HG03280 (cell line): ENCODE results near the gene DDA1.

Source experiments
- ATAC-seq: cut with Tn5 transposase; IDR thresholded peaks from one replicate; pipeline ENCODE4 v1.9.1; 2021; ENCODE audit warnings: mild to moderate bottlenecking, moderate library complexity; ENCODE audit not compliant: unreplicated experiment

DDA1 gene

GRCh38 chr19:17328517-17329365 is 19.4 kb downstream of the DDA1 start:
- no peak for ATAC-seq

GRCh38 chr19:17329366-17330261 is 20.3 kb downstream of the DDA1 start:
- ATAC-seq: no peak

DNA sequence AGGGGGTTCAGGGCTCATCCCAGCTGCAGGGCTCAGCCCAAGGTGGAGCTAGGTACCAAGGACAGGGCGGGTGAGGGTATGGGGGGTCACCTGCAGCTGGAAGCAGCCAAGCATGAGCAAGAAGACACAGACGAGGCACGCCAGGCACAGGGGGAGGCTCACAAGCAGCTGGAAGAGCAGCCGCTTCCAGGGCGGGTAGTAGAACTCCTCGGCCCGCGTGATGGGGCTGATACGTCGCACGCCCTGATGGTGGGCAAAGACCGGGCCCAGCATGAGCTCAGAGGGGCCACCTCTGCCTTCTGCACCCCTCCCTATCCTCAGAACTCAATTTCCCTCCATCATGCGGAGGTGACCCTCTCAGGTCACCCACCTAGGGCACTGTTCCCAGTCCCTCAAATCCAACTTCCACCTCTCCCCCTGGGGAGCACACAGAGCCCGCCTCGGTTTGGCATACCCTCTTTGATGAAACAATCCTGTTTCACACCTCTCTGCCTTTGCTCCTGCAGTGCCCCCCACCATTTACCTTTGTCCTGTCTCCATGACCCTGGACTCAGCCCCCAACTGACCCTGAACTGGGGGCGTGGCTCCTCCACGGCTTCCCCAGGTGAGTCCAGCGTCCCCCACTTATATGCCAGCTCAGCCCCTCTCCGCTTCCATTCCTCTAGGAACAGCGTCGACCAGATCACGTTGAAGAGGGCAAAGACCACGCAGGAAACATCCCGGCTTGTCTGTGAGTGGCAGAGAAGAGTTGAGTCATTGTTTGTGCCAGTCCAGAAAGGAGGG is 21.1 kb downstream of the DDA1 start:
- no peak for ATAC-seq

GRCh38 chr19:17331045-17331558 is 21.7 kb downstream of the DDA1 start:
- ATAC-seq: no peak

GRCh38 chr19:17332360-17332676 is 23.0 kb downstream of the DDA1 start:
- no peak for ATAC-seq

DNA sequence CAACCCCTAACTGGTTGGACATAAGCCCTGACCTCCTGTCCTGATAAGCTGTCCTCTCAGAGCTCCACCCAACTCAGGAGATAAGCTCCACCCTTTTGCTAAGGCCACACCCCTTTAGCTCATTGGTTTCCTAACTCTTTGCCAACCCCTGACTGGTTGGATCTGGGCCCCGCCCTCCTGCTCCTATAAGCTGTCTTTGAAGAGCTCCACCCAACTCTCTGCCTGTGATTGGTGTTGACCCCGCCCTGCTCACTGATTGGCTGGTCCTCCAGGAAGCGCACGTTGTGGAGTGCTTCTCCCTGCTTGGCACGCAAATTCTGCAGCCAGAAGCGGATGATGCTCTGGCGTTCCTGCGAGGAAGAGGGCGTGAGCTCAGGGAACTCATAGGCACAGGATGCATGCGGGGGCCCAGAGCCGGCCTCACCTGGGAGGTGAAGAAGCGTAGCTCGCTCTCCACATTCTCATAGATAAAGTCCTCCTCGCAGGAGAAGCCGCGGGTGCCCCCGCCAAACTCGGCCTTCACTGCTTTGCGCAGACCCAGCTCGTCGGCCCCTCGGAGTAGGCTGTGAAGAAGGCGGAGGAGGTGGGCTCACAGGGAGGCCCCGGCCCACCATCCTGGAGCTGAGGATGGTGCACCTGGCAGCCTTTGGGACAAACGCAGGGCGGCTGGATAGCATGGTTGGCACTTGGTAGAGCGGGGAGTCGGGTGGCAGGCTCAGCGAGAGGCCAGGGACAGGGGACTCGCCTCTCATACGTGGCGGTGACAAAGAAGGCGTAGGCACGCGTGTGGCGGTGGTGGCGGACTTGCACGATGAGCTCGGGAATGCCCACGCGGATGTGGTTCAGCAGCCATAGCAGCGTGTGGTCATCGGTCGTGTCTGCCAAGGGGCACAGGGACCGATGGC is 23.6 kb downstream of the DDA1 start:
- ATAC-seq: no peak

DNA sequence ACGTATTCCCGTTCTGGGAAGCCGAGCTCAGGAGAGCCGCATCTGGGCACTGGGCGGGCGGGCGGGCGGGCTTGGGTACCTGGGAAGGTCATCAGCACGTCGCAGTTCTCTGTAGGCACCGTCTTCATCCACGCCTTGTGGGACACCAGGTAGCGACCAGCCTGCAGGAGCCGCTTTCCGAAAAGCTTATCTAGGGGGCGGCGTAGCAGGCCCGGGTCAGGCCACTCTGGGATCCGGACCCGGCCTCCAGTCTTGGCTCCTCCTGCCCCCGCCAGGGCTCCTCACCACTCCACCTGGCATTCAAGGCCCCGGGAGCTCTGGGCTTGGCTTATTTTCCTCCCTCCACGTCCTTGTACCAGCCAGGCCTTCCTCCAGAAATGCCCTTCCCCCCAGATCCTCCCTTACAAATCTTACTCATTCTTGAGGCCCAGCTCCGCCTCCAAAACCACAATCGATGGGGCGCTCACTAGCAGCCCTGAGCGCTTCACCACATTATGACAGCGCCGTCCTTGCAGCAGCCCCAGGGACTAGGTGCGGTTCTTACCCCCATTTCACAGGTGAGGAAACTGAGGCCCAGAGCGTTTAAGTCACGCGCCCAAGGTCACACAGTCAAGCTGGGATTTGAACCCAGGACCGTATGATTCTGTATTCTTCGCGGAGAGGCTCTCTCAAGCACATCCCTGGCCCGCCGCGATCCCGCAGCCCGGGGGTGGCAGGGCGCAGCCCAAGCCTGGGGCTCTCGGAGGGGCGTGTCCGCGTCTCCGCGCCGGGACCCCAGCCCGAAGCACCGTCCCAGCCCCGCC is 24.4 kb downstream of the DDA1 start:
- ATAC-seq: no peak

DNA sequence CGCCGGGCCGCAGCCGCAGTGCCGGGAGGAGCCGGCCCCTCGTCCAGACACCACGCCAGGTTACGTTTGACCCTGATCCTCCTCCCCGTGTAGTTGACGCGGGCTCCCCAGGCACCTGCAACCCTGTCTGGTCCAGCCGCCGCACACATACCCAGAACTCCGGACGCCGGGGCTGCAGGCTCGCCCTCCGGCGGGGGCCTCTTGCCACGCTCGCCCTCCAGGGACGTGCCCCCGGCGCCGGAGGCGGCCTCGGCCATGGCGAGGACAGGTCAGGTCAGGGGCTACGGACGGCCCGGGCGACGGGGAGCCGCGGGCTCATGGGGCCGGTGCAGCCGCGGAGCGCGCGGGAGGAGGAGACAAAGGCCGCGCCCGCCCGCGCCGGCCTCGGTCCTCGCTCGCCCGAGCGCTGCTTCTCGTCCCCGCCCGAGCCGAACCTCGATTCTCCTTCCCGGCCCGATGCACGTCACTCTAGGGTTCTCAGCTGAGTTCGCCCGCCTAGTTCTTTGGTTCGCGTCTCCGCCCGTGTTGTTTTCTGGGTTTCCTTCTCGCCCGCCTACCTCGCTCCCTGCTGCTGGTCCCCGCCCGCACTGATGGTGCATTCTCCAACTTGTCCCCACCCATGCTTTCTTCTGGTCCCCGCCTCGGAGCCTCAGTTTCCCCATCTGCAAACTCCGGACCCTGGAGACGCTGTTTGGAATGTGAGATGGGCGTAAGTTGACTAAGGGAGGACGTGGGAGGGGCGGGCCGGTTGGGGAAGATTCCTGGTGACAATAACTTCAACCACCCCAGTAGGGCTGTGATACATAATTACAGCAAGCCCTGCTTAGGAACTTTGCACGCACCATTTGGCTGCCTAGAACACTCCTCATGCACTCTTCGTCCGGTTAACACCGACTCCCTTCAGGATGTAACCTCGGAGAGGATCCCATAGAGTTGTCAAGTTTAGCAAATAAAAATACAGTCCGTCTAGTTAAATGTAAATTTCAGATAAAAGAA is 25.3 kb downstream of the DDA1 start, which contains the start of gene ANO8:
ANO8 (minus strand) TSS at position 442 of the 996 bp plus-strand sequence; CDS start at position 257, 185 bp downstream.
- ATAC-seq: peak; percentile 39

GRCh38 chr19:17335575-17335974 is 26.2 kb downstream of the DDA1 start:
- ATAC-seq: no peak

DNA sequence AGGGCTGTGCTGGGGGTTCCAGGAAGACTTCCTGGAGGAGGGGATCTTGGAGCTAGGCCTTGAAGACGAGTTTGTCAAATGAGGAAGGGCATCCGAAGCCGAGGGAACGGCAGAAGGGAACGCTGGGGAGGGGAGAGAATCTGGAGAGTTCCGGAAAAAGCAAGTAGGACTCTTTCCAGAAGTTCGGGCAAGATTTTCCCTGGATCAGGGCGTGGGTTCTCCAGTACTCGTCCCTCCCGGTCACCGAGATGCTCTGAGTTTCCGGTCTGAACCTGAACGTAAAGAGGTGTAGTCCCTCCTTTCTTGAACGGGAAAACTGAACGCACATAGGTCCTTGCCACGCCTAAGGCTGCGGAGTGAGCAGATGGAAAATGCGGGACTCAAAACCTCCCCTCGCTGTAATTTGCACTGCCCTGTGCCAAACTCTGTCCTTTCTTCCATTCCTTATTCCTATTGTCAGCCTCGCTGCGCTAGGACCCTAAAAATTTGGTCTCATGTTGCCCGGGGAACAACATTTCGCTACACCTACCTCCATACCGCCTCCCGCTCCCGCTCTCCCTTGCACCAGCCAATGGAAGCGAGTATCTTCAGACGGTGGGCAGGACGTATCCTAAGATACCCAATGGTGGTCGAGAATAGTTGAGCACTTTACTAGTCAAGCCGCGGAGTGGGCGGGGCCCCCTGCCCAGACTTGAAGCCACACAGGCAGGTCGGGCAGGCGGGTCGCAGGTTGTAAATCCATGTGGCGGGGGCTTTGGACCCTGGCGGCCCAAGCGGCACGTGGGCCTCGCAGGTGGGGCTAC is 27.7 kb downstream of the DDA1 start, which contains the start of gene GTPBP3:
GTPBP3 (plus strand) TSS at position 682 of the 803 bp plus-strand sequence; CDS start at position 741, 59 bp downstream.
- peak; percentile 79 for ATAC-seq

DNA sequence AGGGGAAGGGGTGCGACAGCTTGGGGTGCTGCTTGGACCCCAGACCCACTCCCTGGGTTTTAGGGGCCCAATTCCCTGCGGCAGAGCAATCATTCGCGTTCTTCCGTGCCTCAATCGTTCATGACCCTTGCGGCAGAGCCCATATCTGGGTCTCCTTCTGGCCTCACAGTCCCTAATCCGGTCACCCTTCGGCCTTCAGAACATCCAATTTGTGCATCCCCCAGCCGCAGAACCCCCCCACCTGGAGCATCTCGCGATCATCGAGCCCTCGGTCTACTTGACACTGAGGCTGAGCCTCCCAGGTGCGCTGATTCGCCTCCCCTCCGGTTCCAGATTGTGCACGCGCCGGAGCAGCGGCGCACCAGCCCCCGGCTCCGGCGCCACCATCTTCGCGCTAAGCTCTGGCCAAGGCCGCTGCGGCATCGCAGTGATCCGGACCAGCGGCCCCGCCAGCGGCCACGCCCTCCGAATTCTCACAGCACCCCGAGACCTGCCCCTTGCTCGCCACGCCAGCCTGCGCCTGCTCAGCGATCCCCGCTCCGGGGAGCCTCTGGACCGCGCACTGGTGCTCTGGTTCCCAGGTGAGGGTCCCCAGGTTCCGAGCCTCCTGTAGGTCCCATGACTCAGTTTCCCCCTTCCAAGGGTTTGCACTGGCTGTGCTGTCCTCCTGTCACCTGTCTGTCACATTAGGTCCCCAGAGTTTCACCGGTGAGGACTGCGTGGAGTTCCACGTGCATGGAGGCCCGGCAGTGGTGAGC is 28.5 kb downstream of the DDA1 start:
- no peak for ATAC-seq

DNA sequence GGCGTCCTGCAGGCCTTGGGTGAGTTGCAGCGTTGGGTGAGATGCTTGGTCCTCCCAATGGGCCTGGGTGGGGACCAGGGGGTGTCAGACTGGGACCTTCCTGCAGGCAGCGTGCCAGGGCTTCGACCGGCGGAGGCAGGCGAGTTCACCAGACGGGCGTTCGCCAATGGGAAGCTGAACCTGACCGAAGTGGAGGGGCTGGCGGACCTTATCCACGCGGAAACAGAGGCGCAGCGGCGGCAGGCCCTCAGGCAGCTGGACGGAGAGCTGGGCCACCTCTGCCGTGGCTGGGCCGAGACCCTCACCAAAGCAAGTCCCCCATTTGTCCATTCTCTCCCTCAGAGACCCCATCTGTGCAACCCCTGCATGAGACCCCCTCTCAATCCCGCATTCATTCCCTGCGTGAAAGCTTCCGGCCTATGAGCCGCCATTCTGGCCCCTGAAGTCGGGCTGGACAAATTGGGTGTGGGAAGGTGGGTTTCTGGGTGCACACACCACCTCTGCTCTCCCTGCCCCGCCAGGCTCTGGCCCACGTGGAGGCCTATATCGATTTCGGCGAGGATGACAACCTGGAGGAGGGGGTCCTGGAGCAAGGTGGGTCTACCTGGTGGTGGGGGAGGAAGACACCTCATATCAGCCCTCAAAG is 29.2 kb downstream of the DDA1 start:
- no peak for ATAC-seq

GRCh38 chr19:17339088-17339741 is 29.9 kb downstream of the DDA1 start:
- ATAC-seq: no peak

DNA sequence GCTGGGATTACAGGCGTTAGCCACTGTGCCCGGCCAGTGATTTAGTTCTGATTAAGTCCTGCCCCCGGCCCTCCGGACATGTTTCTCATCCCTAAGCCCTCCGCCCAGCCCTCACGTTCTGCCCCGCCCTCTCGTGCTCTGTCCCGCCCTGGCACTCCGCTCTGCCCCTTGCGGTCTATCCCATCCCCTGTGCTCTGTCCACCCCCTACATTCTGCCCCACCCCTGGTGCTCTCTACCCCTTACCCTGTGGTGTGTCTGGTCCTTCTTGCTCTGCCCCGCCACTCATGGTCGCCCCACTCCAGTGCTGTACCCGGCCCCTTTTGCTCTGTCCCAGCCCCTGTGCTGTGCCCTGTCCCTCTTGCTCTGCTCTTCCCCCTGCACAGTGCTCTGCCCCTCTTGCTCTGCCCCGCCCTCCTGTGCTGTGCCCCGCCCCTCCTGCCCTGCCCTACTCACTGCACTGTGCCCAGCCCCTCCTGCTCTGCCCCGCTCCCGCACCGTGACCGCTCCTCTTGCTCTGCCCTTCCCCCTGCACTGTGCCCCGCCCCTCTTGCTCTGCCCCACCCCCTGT is 31.0 kb downstream of the DDA1 start:
- ATAC-seq: no peak

DNA sequence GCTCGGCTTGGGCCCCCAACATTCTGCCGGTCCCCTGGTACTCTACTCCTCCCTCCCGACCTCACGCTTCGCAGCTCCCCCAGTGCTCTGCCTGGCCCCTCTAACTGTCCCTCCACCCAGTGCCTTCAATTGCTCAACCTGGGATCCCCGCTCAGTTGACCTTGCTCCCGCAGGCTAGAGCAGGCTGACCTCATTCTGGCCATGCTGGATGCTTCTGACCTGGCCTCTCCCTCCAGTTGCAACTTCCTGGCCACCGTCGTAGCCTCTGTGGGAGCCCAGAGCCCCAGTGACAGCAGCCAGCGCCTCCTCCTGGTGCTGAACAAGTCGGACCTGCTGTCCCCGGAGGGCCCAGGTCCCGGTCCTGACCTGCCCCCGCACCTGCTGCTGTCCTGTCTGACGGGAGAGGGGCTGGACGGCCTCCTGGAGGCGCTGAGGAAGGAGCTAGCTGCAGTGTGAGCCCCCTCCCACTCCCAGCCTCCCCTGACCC is 31.6 kb downstream of the DDA1 start:
- ATAC-seq: no peak
